Activated CD4-positive, alpha-beta T cell treated with anti-CD3 and anti-CD28 coated beads for 36 hours (primary cell): ENCODE measurements around the gene OXGR1. TPM values are rescaled to one million over a fixed set of nuclear protein-coding genes. Genes with fewer than 3 reads are reported as not detected.

Experiments
- ATAC-seq: fragments of 200-7000 bp; cut with Tn5 transposase; one replicate; pipeline ENCODE4 v1.10.0; 2021; ENCODE audit warnings: mild to moderate bottlenecking, moderate library complexity
- CTCF ChIA-PET: fragments of 350-600 bp; sonication (Branson Sonifier 250); formaldehyde crosslinking; loops from one replicate; lab custom pipeline; 2021; ENCODE audit warnings: antibody characterized with exemption; lab: Charles Lee
- POLR2A ChIA-PET: fragments of 350-600 bp; sonication (Branson Sonifier 250); formaldehyde crosslinking; loops from one replicate; lab custom pipeline; 2021; ENCODE audit warnings: antibody characterized with exemption, inconsistent platforms; lab: Charles Lee
- DNase-seq: peaks from one replicate; pipeline ENCODE4 v3.0.0-alpha.2; 2020
- H3K27ac Mint-ChIP-seq: one replicate; pipeline ENCODE4 v1.8.0; 2021; ENCODE audit warnings: mixed read lengths
- H3K27me3 Mint-ChIP-seq: one replicate; pipeline ENCODE4 v1.8.0; 2021; ENCODE audit warnings: mixed read lengths
- H3K36me3 Mint-ChIP-seq: one replicate; pipeline ENCODE4 v1.8.0; 2021; ENCODE audit warnings: low read depth, mixed read lengths
- H3K4me1 Mint-ChIP-seq: one replicate; pipeline ENCODE4 v1.8.0; 2021; ENCODE audit warnings: mixed read lengths
- H3K4me3 Mint-ChIP-seq: one replicate; pipeline ENCODE4 v1.8.0; 2021; ENCODE audit warnings: mild to moderate bottlenecking, moderate library complexity, mixed read lengths
- H3K9me3 Mint-ChIP-seq: one replicate; pipeline ENCODE4 v1.8.0; 2021; ENCODE audit warnings: low read depth, mixed read lengths
- intact Hi-C, 2 experiments: fragments of 100-400 bp; cut with DNase I in 1 of 2; cut with micrococcal nuclease in 1 of 2; formaldehyde crosslinking; loops; one replicate each; pipeline versions ENCODE4 v1.14.2 to v1.15.1; 2022 to 2024; cut with DNase I, micrococcal nuclease
- total RNA-seq, 2 experiments: library from RNA; stranded (reverse); gene quantifications; one replicate each; pipeline ENCODE4 v1.2.3, GENCODE V29; 2021

Gene OXGR1
- total RNA-seq, 2 experiments from 2014 or later: not detected

DNA sequence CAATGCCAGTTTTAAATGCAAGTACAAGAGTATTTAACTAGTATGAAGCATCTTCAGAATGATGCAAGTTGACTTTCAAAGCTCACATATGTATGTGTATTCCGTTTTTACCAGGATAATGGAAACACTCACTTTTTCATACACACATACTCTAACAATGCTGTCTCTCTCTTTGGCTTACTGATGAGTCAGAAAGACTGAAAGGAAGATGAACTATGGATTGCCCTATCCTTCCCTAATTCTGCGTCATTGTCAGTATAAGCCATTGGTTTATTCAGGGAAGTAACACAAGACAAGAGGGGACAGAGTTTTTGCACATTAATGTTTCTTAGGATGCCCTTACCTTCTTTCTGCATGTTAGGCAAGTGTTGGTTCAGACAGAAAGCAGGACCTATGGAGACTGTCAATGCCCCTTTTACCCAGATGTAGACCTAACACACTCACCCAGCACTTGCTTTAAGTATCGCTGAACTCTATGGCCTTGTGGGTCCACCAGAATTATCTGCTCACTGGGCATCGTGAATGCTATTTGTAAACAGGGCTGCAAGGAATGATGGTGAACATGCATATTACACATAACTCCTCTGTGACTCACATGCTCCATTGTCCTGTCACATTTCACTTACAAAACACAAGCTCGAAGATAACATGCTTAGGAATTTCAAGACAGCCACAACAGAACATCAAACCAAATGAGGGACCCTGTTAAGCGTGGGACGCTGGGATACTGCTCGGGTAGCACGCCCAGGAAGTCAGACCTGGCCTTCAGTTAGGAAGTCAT, 10.0 kb upstream of the OXGR1 start:
- Mint-ChIP-seq H3K9me3 (no peaks in the 10 kb centered on the region), H3K4me3 (no peak overlapping the region), H3K4me1 (no peaks in the 10 kb centered on the region), H3K27ac (no peak overlapping the region), H3K36me3 (no peaks in the 10 kb centered on the region), H3K27me3 (peaks cover 10% of the 10 kb centered on the region)
- ATAC-seq (no peak), DNase-seq (no peak)
- CTCF ChIA-PET: interaction anchor here (1.0 to 2.7 kb wide), 3 partner anchors 11 to 14 kb away, joined by 3 to 11 read pairs (median 5); no protein-coding TSS in a partner anchor
- POLR2A ChIA-PET: no interaction called here
- intact Hi-C loops: no loop called here

DNA sequence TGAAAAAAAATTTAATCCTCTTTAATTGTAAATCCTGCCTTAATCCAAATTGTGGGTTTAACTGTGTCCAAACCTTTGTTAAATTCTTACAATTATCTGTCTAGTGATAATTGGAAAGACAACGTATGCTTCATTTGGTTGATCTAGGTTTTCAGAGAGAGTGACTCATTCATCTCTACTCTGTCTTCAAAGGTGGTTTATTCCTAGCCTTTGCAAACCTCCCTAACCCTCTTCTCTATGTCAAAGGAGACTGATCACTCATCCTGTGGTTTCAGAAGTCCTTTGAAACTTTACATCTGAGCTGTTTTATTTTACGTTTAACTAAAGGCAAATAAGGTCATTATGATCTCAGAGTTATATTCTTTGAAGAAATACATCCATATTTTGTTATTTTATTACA, 8.8 kb upstream of the OXGR1 start:
- ChIA-PET CTCF (interaction anchor here (1.0 to 1.8 kb wide), 3 partner anchors 12 to 14 kb away, joined by 3 to 8 read pairs (median 5); no protein-coding TSS in a partner anchor), POLR2A (no interaction called here)
- no peaks in the 10 kb centered on the region for H3K36me3 Mint-ChIP-seq
- intact Hi-C loops: no loop called here
- H3K4me3 Mint-ChIP-seq: no peak overlapping the region
- DNase-seq (no peak), ATAC-seq (no peak)
- no peaks in the 10 kb centered on the region for H3K9me3 Mint-ChIP-seq
- H3K27me3 Mint-ChIP-seq: peaks cover 17% of the 10 kb centered on the region
- H3K4me1 Mint-ChIP-seq: no peaks in the 10 kb centered on the region
- H3K27ac Mint-ChIP-seq: no peak overlapping the region

DNA sequence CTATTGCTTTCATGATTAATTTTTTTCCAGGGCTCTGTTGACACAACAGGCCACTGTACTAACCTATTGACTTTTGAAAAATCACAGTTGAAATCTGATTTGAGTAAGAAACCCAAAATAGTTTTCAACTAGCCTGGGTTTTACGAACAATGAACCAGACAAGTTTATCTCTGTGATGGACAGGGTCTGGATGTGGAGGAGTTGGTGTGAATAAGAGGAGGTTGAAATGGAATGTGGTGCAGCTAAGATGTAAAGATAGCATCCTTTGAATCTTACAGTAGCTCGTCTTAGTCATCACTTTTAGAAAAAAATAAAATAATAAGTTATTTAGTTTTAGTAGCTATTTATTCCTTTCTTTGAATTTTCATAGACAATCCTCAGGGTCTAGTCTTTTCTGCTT, 8.3 kb upstream of the OXGR1 start:
- Mint-ChIP-seq H3K9me3 (no peaks in the 10 kb centered on the region), H3K36me3 (no peaks in the 10 kb centered on the region), H3K27me3 (peaks cover 16% of the 10 kb centered on the region), H3K4me3 (no peak overlapping the region), H3K4me1 (no peaks in the 10 kb centered on the region), H3K27ac (no peak overlapping the region)
- DNase-seq (no peak), ATAC-seq (no peak)
- intact Hi-C loops: no loop called here
- ChIA-PET CTCF (interaction anchor here (1.8 kb wide), 1 partner anchor 15 kb away, joined by 8 read pairs; no protein-coding TSS in a partner anchor), POLR2A (no interaction called here)

DNA sequence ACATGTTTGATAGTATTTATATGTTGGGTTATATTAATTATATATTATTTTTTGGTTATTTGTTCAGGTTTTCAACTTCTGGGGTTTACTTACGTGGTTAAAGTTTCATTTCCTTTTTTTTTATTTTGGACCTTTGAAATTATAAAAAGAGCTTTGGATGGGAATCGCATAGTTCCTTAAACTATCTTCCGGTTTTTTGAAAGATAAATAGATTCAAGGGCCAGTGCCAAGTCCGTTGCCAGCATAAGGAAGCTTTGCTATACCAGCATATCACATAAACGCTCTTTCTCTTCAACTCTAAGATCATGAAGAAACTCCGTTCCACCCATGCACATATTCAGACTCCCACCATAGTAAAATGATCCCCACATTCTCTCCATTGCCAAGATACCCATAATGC, 7.4 kb upstream of the OXGR1 start:
- H3K4me3 Mint-ChIP-seq: no peak overlapping the region
- no peak for DNase-seq
- ChIA-PET POLR2A (no interaction called here), CTCF (interaction anchor here (1.8 kb wide), 1 partner anchor 16 kb away, joined by 8 read pairs; no protein-coding TSS in a partner anchor)
- H3K27ac Mint-ChIP-seq: no peak overlapping the region
- intact Hi-C loops: no loop called here
- H3K9me3 Mint-ChIP-seq: no peaks in the 10 kb centered on the region
- peaks cover 18% of the 10 kb centered on the region for H3K27me3 Mint-ChIP-seq
- H3K36me3 Mint-ChIP-seq: no peaks in the 10 kb centered on the region
- H3K4me1 Mint-ChIP-seq: no peaks in the 10 kb centered on the region
- ATAC-seq: no peak

DNA sequence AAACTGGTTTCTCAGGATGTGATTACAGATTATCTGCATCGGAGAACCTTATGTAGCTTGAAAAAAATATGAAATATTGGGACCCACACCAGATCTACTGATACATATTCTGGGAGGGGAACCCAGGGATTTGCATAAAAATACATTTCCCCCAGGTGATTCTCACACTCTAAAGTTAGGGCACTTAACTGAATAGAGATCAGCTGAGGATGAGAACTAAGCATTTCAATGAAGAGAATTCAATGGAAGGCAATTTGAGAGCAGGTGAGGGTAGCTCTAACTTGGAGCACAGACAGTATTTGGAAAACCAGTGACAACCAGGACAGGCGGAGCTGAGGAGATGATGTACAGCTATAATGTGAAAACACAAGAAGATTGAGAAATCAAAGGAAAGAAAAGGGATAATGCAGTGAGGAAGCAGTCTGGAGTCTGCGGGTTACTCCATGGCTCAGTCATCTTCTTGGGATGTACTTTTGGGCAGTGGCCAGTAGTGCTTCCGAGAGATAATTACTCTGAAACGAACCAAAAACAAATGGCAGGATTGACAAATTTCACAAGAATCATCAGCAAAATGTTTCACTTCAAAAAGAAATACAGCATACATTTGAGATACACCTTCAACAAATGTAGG, 6.1 kb upstream of the OXGR1 start:
- ChIA-PET POLR2A (no interaction called here), CTCF (interaction anchor here (0.8 kb wide), 1 partner anchor 475 kb away, joined by 3 read pairs; no protein-coding TSS in a partner anchor)
- Mint-ChIP-seq H3K9me3 (no peaks in the 10 kb centered on the region), H3K4me3 (no peak overlapping the region), H3K27me3 (peaks cover 23% of the 10 kb centered on the region), H3K36me3 (no peaks in the 10 kb centered on the region), H3K27ac (no peak overlapping the region), H3K4me1 (no peaks in the 10 kb centered on the region)
- DNase-seq: no peak
- intact Hi-C loops: no loop called here
- no peak for ATAC-seq

DNA sequence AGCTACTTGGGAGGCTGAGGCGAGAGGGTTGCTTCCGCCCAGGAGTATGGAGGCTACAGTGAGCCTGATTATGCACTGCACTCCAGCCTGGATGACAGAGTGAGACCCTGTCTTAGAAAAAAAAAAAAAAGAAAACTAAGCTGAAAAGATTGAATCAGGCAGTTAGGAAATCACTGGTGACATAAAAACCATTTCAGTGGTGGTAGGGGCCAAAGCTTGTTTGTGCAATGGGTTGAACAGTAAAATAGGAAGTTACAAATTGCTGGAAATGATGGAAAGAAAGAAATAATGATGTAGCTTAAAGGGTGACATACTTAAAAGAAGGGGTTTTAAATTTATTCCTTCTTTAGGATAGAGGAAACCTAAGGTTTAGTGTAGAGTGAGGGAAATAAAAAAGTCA, 4.8 kb upstream of the OXGR1 start:
- intact Hi-C loops: no loop called here
- ChIA-PET POLR2A (no interaction called here), CTCF (no interaction called here)

DNA sequence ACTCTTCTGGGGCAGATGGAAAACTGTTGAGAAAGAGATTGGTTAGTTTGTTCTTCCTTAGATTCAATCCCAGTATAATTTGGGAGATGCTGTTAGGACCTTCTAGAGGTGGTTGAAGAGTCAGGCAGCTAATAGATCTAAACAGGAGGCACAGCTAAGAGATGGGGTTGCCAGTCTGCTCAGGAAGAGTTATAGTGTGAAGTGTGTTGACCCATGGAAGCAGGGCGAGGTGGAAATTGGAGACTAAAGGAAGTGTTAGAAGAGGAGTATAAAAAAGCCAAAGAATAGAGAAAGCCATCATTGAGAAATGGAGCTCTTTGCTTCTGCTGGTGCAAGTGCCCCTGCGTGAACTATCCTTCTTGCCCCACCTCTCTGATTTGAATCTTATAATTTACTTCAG, 3.8 kb upstream of the OXGR1 start:
- H3K9me3 Mint-ChIP-seq: no peaks in the 10 kb centered on the region
- no peaks in the 10 kb centered on the region for H3K36me3 Mint-ChIP-seq
- ATAC-seq (no peak), DNase-seq (no peak)
- H3K4me1 Mint-ChIP-seq: peaks cover 6% of the 10 kb centered on the region
- CTCF ChIA-PET: no interaction called here
- POLR2A ChIA-PET: no interaction called here
- no peak overlapping the region for H3K27ac Mint-ChIP-seq
- peaks cover 39% of the 10 kb centered on the region for H3K27me3 Mint-ChIP-seq
- intact Hi-C loops: no loop called here
- no peak overlapping the region for H3K4me3 Mint-ChIP-seq

More for the DNA sequence above, 4.8 kb upstream of the OXGR1 start:
- H3K27ac Mint-ChIP-seq: no peak overlapping the region
- no peaks in the 10 kb centered on the region for H3K9me3 Mint-ChIP-seq
- no peak overlapping the region for H3K4me3 Mint-ChIP-seq
- peaks cover 32% of the 10 kb centered on the region for H3K27me3 Mint-ChIP-seq
- H3K36me3 Mint-ChIP-seq: no peaks in the 10 kb centered on the region
- DNase-seq (no peak), ATAC-seq (no peak)
- H3K4me1 Mint-ChIP-seq: no peaks in the 10 kb centered on the region

DNA sequence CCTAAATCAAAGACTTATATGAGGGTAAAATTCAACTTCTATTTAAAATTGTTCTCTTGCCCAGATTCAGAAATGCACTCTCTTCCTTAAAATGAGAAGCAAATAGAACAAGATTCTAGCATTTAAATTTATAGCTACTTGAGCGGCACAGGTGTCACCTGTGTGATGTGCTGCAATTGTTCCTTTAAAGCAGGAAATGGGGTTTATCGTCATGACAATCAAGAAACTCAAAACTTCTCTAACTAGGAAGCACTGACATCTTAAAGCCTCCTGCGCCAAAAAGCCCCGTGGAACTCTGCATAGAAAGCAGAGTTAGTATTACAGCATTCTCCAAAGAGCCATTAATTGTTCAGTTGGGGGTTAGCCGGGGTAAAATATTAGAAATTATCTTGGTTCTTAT, 2.6 kb upstream of the OXGR1 start:
- ATAC-seq (no peak), DNase-seq (no peak)
- ChIA-PET CTCF (no interaction called here), POLR2A (no interaction called here)
- Mint-ChIP-seq H3K27ac (no peak overlapping the region), H3K4me1 (peaks cover 6% of the 10 kb centered on the region), H3K36me3 (no peaks in the 10 kb centered on the region), H3K4me3 (no peak overlapping the region), H3K27me3 (peaks cover 48% of the 10 kb centered on the region), H3K9me3 (no peaks in the 10 kb centered on the region)
- intact Hi-C loops: no loop called here

DNA sequence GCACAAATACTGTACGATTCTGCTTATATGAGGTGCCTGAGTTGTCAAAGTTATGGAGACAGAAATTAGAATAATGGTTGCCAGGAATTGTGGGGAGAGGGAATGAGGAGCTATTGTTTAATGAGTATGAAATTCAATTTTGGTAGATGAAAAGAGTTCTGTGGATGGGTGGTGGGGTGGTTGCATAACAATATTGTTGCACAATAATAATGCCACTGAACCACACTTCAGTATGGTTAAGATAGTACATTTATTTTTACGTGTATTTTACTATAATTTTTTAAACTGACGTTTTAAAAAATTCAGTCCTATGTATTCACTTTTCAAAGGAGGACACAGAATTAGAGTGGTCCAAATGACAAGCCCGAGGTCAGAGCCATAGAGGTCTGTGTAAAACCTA, 1.8 kb upstream of the OXGR1 start:
- Mint-ChIP-seq H3K4me1 (peaks cover 6% of the 10 kb centered on the region), H3K36me3 (no peaks in the 10 kb centered on the region), H3K27me3 (peaks cover 53% of the 10 kb centered on the region), H3K9me3 (no peaks in the 10 kb centered on the region), H3K4me3 (no peak overlapping the region), H3K27ac (no peak overlapping the region)
- POLR2A ChIA-PET: no interaction called here
- DNase-seq: no peak
- intact Hi-C loops: no loop called here
- CTCF ChIA-PET: no interaction called here
- no peak for ATAC-seq

DNA sequence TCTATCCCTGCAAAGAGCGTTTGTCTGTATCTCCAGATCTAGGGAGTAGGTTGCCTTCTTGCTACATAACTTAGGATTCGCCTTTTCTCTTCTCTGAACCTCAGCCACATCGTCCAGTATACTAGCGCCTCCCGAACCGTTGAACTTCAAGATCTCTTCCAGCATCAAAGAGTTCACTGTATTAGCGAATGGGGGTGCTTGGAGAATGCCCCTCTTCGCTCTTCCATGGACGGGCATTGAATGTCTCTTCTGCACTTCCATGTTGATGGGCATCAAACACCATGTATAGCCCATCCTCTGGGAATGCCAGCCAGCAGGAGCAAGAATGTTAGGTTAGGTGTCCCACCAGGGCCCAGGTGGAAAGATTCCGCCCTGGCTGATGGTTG, 575 bp upstream of the OXGR1 start:
- intact Hi-C loops: no loop called here
- H3K9me3 Mint-ChIP-seq: no peaks in the 10 kb centered on the region
- H3K4me1 Mint-ChIP-seq: peaks cover 6% of the 10 kb centered on the region
- H3K27ac Mint-ChIP-seq: no peak overlapping the region
- peaks cover 48% of the 10 kb centered on the region for H3K27me3 Mint-ChIP-seq
- ATAC-seq (no peak), DNase-seq (no peak)
- H3K36me3 Mint-ChIP-seq: no peaks in the 10 kb centered on the region
- no peak overlapping the region for H3K4me3 Mint-ChIP-seq
- CTCF ChIA-PET: no interaction called here
- POLR2A ChIA-PET: no interaction called here

DNA sequence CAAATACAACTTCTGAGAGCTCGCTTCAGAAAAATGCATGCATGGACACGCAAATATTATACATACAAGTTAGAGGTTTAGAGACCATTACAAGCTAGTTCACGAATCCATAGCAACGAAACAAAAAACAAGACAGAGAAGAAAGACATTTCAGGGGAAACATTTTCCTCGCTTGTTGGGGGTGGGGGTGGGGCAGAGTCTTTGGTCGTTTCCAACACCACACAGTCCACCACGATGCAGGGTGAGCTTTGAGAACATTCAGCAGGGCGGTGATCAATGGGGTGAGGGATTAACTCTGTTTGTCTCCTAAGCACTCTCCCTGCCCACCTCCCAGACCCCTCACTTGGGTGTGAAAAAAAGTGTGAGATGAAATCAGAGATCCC, 651 bp downstream of the OXGR1 start:
- CTCF ChIA-PET: no interaction called here

DNA sequence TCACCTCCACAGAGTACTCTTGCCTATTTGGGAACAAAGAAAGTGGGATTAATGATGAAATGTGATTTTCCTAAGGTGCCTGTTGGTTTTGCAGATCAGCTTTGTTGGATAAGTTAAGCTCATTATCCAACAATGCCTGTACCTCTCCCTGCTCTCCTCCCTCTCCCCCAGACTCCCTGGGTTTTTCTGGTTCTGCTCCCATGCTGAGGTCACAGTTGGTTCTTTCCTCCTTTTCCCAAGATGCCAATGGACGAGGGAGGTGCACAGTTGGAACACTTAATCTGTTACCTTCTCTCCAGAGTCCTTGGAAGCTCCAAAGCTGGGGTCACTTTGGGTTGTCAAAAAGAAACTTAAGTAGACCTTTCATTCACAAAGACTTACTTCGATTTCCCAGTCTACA, 1.6 kb downstream of the OXGR1 start:
- Mint-ChIP-seq H3K4me3 (no peak overlapping the region), H3K9me3 (no peaks in the 10 kb centered on the region), H3K4me1 (peaks cover 6% of the 10 kb centered on the region), H3K27ac (no peak overlapping the region), H3K27me3 (peaks cover 40% of the 10 kb centered on the region), H3K36me3 (no peaks in the 10 kb centered on the region)
- CTCF ChIA-PET: no interaction called here
- intact Hi-C loops: no loop called here
- DNase-seq (no peak), ATAC-seq (no peak)
- POLR2A ChIA-PET: no interaction called here

More for the DNA sequence above, 651 bp downstream of the OXGR1 start:
- H3K27me3 Mint-ChIP-seq: peaks cover 41% of the 10 kb centered on the region
- no peak overlapping the region for H3K27ac Mint-ChIP-seq
- ATAC-seq (no peak), DNase-seq (no peak)
- H3K4me1 Mint-ChIP-seq: peaks cover 6% of the 10 kb centered on the region
- H3K9me3 Mint-ChIP-seq: no peaks in the 10 kb centered on the region
- no peak overlapping the region for H3K4me3 Mint-ChIP-seq
- intact Hi-C loops: no loop called here
- POLR2A ChIA-PET: no interaction called here
- no peaks in the 10 kb centered on the region for H3K36me3 Mint-ChIP-seq
